ENCODE measurements around the gene PARP6.
A peak's percentile ranks its signal among the peaks of the same experiment; 100 is the strongest.

PARP6 gene

DNA sequence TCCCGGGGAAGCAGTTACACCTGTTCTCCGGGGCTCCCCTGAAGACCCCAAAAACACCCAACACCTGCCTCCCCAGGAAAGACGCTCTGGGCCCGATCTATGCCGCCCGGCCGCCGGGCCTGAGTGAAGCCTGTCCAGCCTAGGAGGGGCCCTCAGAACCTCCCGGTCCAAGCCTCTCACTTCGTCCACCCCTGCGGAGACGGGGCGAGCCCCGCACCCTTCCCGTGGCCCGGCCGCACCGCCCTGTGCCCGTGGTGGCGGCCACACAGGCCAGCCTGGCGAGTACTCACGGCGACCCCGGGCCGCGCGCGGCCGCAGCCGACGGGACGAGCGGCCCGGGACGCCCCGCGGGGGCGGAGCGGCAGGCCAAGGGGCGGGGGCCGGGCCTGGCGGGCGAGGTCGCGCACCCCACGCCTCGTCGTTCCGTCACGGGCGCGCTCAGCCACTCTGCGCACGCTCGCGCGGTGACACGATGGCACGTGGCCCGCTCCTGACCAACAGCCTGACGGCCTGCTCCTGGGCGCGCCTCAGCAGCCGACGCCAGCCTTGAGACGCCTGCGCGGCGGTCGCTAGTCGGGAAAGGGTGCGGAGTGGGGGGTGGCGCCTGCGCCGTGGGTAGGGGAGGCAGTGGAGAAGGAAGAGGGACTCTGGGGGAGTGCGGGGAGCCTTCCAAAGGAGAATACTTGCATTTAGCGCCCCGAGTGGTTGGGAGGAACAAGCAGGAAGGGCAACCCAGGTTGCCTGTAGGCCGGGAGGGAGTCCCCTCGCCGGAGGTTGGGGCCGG, at the start of gene PARP6:
TSS of gene PARP6 (minus strand) at position 342 of the 784 bp plus-strand sequence. CDS start 5,077 bp downstream, outside the sequence.
- DNase-seq (ENCODE audit: low read depth) = peak; percentile 99
- Histone ChIP-seq H3K4me1 (ENCODE audit: control insufficient read depth, insufficient read depth, low read length) (peaks cover 27% of the 10 kb centered on the region), H3K27me3 (replicated peaks; ENCODE audit: control insufficient read depth, insufficient read depth, low read length) (no peaks in the 10 kb centered on the region), H3K9me3 (ENCODE audit: control insufficient read depth, low read length) (no peaks in the 10 kb centered on the region), H3K4me3 (ENCODE audit: low read length) (peak within 1 kb of the TSS; percentile 93), H3K36me3 (ENCODE audit: control insufficient read depth, insufficient read depth, low read length, severe bottlenecking) (peaks cover 10% of the 10 kb centered on the region), H3K9ac (ENCODE audit: low read length) (peak within 1 kb of the TSS; percentile 96)

DNA sequence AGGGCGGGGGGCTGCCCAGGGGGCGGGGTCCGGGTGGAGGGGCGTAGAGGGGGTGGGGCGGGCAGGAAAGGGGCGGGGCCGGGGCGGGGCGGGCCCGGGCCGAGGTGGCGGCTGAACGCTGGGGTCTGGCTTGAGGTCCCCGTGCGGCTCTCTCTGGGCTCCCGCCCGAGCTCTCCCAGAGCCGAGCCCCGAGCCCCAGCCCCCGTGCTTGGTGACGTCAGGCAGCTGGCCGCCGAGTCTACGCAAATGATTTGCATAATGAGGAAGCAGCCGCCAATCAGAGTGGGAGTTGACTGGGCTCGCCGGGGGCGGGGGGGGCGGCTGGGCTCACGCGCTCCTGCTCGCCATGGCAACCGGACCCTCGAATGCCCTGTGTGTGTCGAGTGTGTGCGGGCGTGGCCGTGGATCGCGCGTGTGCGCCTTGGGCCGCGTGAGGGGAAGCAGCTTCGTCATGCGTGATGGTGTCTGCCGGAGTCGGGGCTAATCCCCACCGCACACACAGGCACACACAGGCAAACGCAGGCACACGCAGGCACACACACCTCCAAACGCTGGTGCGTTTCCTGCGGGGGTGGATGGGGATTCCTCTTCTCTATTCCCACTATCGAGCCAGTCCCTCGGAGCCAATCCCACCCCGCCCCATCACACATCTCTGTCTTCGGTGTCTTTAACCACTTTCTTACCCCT, 47.8 kb upstream of the PARP6 start, which contains the start of gene CELF6:
TSS of gene CELF6 (minus strand) at position 173 of the 687 bp plus-strand sequence. CDS start 283 bp downstream, outside the sequence.
- peak; percentile 83 for DNase-seq (ENCODE audit: low read depth)
- peak within 1 kb of the TSS; percentile 81 for H3K4me3 ChIP-seq (ENCODE audit: low read length)
- H3K27me3 ChIP-seq (replicated peaks; ENCODE audit: control insufficient read depth, insufficient read depth, low read length) = peaks cover 14% of the 10 kb centered on the region
- peak within 1 kb of the TSS; percentile 2 for H3K9ac ChIP-seq (ENCODE audit: low read length)
- peaks cover 12% of the 10 kb centered on the region for H3K9me3 ChIP-seq (ENCODE audit: control insufficient read depth, low read length)
- peaks cover 3% of the 10 kb centered on the region for H3K4me1 ChIP-seq (ENCODE audit: control insufficient read depth, insufficient read depth, low read length)
- peaks cover 4% of the 10 kb centered on the region for H3K36me3 ChIP-seq (ENCODE audit: control insufficient read depth, insufficient read depth, low read length, severe bottlenecking)

GRCh38 chr15:72319360-72319984, 47.1 kb upstream of the PARP6 start:
- Histone ChIP-seq H3K4me3 (ENCODE audit: low read length) (no peak overlapping the region), H3K9me3 (ENCODE audit: control insufficient read depth, low read length) (peaks cover 10% of the 10 kb centered on the region), H3K27me3 (replicated peaks; ENCODE audit: control insufficient read depth, insufficient read depth, low read length) (peaks cover 14% of the 10 kb centered on the region)

DNA sequence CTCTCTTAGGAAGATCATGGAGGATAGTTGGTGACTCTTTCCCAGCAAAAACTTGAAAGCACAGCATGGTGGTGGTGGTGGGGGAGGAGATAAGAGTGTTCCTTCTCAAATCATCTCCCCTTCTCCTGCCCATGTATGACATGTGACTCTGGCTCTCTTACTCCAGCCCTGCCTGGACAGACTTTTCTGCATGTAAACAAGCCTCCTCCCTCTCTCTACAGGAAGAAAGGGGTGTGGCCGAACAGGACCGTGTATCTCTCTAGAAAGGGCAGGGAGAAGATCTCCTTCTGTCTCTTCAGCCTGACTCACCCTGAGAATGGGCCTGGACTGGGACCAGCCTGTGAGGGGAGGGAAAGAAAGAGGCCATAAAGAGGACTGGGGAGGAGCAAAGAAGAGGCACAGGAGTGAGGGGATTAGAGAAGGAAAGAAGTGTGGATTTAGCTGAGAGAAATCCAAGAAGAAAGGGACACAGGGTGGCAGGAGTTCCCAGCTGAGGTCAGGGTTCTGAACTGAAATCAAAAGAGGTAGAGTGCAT, 46.1 kb upstream of the PARP6 start:
- peaks cover 14% of the 10 kb centered on the region for H3K27me3 ChIP-seq (replicated peaks; ENCODE audit: control insufficient read depth, insufficient read depth, low read length)
- no peak for DNase-seq (ENCODE audit: low read depth)
- peaks cover under 1% of the 10 kb centered on the region for H3K36me3 ChIP-seq (ENCODE audit: control insufficient read depth, insufficient read depth, low read length, severe bottlenecking)
- H3K9ac ChIP-seq (ENCODE audit: low read length) = no peak overlapping the region
- H3K4me3 ChIP-seq (ENCODE audit: low read length) = no peak overlapping the region
- H3K4me1 ChIP-seq (ENCODE audit: control insufficient read depth, insufficient read depth, low read length) = peaks cover 3% of the 10 kb centered on the region
- H3K9me3 ChIP-seq (ENCODE audit: control insufficient read depth, low read length) = peaks cover 2% of the 10 kb centered on the region

More at GRCh38 chr15:72319360-72319984, 47.1 kb upstream of the PARP6 start:
- peak; percentile 82 for DNase-seq (ENCODE audit: low read depth)
- Histone ChIP-seq H3K4me1 (ENCODE audit: control insufficient read depth, insufficient read depth, low read length) (peaks cover 3% of the 10 kb centered on the region), H3K36me3 (ENCODE audit: control insufficient read depth, insufficient read depth, low read length, severe bottlenecking) (peaks cover 4% of the 10 kb centered on the region), H3K9ac (ENCODE audit: low read length) (no peak overlapping the region)

- Histone ChIP-seq H3K4me1 (ENCODE audit: control insufficient read depth, insufficient read depth, low read length) (peaks cover 6% of the 10 kb centered on the region), H3K9me3 (ENCODE audit: control insufficient read depth, low read length) (no peaks in the 10 kb centered on the region), H3K27me3 (replicated peaks; ENCODE audit: control insufficient read depth, insufficient read depth, low read length) (peaks cover 14% of the 10 kb centered on the region), H3K9ac (ENCODE audit: low read length) (no peak overlapping the region), H3K36me3 (ENCODE audit: control insufficient read depth, insufficient read depth, low read length, severe bottlenecking) (no peaks in the 10 kb centered on the region), H3K4me3 (ENCODE audit: low read length) (no peak overlapping the region)
- DNase-seq (ENCODE audit: low read depth) = no peak
Observed at GRCh38 chr15:72315706-72316370, 43.5 kb upstream of the PARP6 start.

- Histone ChIP-seq H3K4me1 (ENCODE audit: control insufficient read depth, insufficient read depth, low read length) (peaks cover 3% of the 10 kb centered on the region), H3K9ac (ENCODE audit: low read length) (no peak overlapping the region), H3K27me3 (replicated peaks; ENCODE audit: control insufficient read depth, insufficient read depth, low read length) (peaks cover 16% of the 10 kb centered on the region), H3K9me3 (ENCODE audit: control insufficient read depth, low read length) (no peaks in the 10 kb centered on the region), H3K36me3 (ENCODE audit: control insufficient read depth, insufficient read depth, low read length, severe bottlenecking) (no peaks in the 10 kb centered on the region), H3K4me3 (ENCODE audit: low read length) (no peak overlapping the region)
- no peak for DNase-seq (ENCODE audit: low read depth)
Observed at GRCh38 chr15:72313881-72314280, 41.5 kb upstream of the PARP6 start.

DNA sequence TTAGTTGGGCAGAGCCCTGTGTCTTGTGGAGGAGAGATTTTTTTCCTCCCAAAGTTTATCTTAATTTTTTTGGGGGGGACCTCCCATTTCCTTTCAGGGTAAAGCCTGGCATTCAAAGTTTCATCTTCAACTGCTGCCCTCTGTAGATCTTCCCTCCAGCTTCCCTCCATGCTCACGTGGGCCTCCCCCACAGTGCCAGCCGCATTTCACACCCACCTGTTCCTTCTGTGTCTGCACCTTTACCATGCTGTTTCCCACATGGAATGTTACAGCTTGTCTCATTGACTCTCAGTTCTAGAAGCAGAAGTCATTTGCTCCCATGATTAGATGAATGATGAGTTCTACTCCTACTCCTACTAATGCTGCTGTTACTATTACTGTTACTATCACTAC, 41.1 kb upstream of the PARP6 start:
- Histone ChIP-seq H3K9me3 (ENCODE audit: control insufficient read depth, low read length) (no peaks in the 10 kb centered on the region), H3K9ac (ENCODE audit: low read length) (no peak overlapping the region), H3K36me3 (ENCODE audit: control insufficient read depth, insufficient read depth, low read length, severe bottlenecking) (no peaks in the 10 kb centered on the region), H3K4me1 (ENCODE audit: control insufficient read depth, insufficient read depth, low read length) (peaks cover 3% of the 10 kb centered on the region), H3K4me3 (ENCODE audit: low read length) (no peak overlapping the region), H3K27me3 (replicated peaks; ENCODE audit: control insufficient read depth, insufficient read depth, low read length) (peaks cover 12% of the 10 kb centered on the region)
- no peak for DNase-seq (ENCODE audit: low read depth)

- Histone ChIP-seq H3K4me3 (ENCODE audit: low read length) (no peak overlapping the region), H3K9ac (ENCODE audit: low read length) (no peak overlapping the region), H3K27me3 (replicated peaks; ENCODE audit: control insufficient read depth, insufficient read depth, low read length) (peaks cover 8% of the 10 kb centered on the region), H3K9me3 (ENCODE audit: control insufficient read depth, low read length) (no peaks in the 10 kb centered on the region), H3K36me3 (ENCODE audit: control insufficient read depth, insufficient read depth, low read length, severe bottlenecking) (no peaks in the 10 kb centered on the region), H3K4me1 (ENCODE audit: control insufficient read depth, insufficient read depth, low read length) (peaks cover 3% of the 10 kb centered on the region)
- DNase-seq (ENCODE audit: low read depth) = peak; percentile 83
Observed at GRCh38 chr15:72312605-72313447, 40.5 kb upstream of the PARP6 start.

DNA sequence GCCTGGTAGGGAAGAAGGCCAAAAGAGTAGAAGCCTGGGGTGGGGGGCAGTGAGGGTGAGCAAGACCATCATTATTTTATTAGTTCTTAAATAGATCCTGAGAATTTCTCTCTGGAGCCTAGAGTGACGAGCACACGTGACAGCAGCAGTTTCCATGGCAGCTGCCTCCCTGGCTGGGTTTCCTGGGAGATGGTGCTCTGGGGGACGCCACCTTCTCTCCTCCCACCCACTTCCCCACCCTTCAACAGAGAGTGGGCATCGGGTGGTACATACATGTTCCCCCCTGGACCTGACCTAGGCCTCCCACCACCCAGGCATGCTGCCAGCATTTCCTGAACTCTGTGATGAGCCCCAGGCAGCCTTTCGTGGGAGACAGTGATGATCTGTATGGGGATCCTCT, 34.7 kb upstream of the PARP6 start:
- H3K9ac ChIP-seq (ENCODE audit: low read length) = no peak overlapping the region
- peaks cover 17% of the 10 kb centered on the region for H3K4me1 ChIP-seq (ENCODE audit: control insufficient read depth, insufficient read depth, low read length)
- H3K36me3 ChIP-seq (ENCODE audit: control insufficient read depth, insufficient read depth, low read length, severe bottlenecking) = no peaks in the 10 kb centered on the region
- H3K27me3 ChIP-seq (replicated peaks; ENCODE audit: control insufficient read depth, insufficient read depth, low read length) = peaks cover 3% of the 10 kb centered on the region
- no peak overlapping the region for H3K4me3 ChIP-seq (ENCODE audit: low read length)
- DNase-seq (ENCODE audit: low read depth) = no peak
- no peaks in the 10 kb centered on the region for H3K9me3 ChIP-seq (ENCODE audit: control insufficient read depth, low read length)

DNA sequence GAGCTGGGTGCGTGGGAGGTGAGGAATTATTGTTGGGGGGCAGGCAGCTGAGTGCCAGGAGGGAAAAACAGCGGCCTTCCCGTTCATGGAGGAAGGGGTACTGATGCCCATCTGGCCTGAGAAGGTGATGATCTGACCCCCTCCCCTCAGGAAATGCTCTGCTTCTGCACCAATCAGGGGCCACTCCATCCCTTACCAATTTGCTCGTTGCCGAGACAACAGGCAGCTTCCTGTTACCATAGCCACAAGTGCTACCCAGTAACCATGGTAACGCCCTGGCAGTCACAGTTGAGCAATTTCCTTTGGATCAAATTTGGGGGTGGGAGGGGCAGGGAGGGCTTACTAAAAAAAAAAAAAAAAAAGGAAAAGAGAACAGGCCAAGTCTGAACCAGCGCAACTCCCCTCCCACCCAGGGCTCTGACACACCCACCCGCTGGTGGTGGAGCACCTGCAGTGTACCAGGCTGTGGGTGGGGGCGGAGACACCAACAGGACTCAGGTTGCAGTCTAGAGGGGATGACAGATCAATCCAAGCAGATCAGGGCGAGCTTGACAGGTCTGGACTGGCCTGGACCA, 33.9 kb upstream of the PARP6 start:
- no peak overlapping the region for H3K4me3 ChIP-seq (ENCODE audit: low read length)
- no peaks in the 10 kb centered on the region for H3K36me3 ChIP-seq (ENCODE audit: control insufficient read depth, insufficient read depth, low read length, severe bottlenecking)
- peak; percentile 17 for DNase-seq (ENCODE audit: low read depth)
- peaks cover 3% of the 10 kb centered on the region for H3K27me3 ChIP-seq (replicated peaks; ENCODE audit: control insufficient read depth, insufficient read depth, low read length)
- no peaks in the 10 kb centered on the region for H3K9me3 ChIP-seq (ENCODE audit: control insufficient read depth, low read length)
- H3K4me1 ChIP-seq (ENCODE audit: control insufficient read depth, insufficient read depth, low read length) = peaks cover 17% of the 10 kb centered on the region
- H3K9ac ChIP-seq (ENCODE audit: low read length) = no peak overlapping the region
